ENCODE data around the gene PODN.

PODN gene

GRCh38 chr1:53115403-53116306 is 53.6 kb downstream of the PODN start:
- DNase-seq: no peak

- DNase-seq: no peak
These were observed 54.3 kb downstream of the PODN start for GRCh38 chr1:53116307-53116810.

- DNase-seq: no peak
These were observed 55.1 kb downstream of the PODN start for GRCh38 chr1:53116933-53117600.

- no peak for DNase-seq
These were observed 55.8 kb downstream of the PODN start for GRCh38 chr1:53117836-53118235.

GRCh38 chr1:53120659-53121058 is 58.6 kb downstream of the PODN start:
- DNase-seq: no peak

- no peak for DNase-seq
These were observed 59.5 kb downstream of the PODN start for GRCh38 chr1:53121319-53122172.

- no peak for DNase-seq
These were observed 60.3 kb downstream of the PODN start for GRCh38 chr1:53122201-53122885.

GRCh38 chr1:53122961-53123413 is 61.0 kb downstream of the PODN start:
- DNase-seq: no peak

GRCh38 chr1:53123453-53124140 is 61.6 kb downstream of the PODN start:
- no peak for DNase-seq

GRCh38 chr1:53125122-53125521 is 63.1 kb downstream of the PODN start:
- no peak for DNase-seq

- no peak for DNase-seq
These were observed 63.8 kb downstream of the PODN start for GRCh38 chr1:53125623-53126360.

- no peak for DNase-seq
These were observed 64.5 kb downstream of the PODN start for GRCh38 chr1:53126495-53126894.

GRCh38 chr1:53127546-53127945 is 65.5 kb downstream of the PODN start:
- no peak for DNase-seq

GRCh38 chr1:53128401-53128800 is 66.4 kb downstream of the PODN start:
- no peak for DNase-seq

GRCh38 chr1:53129891-53130597 is 68.0 kb downstream of the PODN start:
- DNase-seq: no peak

GRCh38 chr1:53130598-53130877 is 68.5 kb downstream of the PODN start:
- no peak for DNase-seq

GRCh38 chr1:53130878-53131589 is 69.0 kb downstream of the PODN start:
- no peak for DNase-seq

- DNase-seq: no peak
These were observed 69.6 kb downstream of the PODN start for GRCh38 chr1:53131590-53131938.

GRCh38 chr1:53132176-53132575 is 70.2 kb downstream of the PODN start:
- no peak for DNase-seq

Measured in NCI-H510A (cell line).